Neural crest cell (in vitro differentiated cells): ENCODE data around the gene ACAN. TPM values are rescaled to one million over a fixed set of nuclear protein-coding genes. Genes with fewer than 3 reads are reported as not detected.

Experiments
- DNase-seq: peaks from one replicate; pipeline ENCODE4 v3.0.0; 2021; ENCODE audit warnings: low read depth, mixed read lengths, low spot score
- H3K27ac Mint-ChIP-seq: one replicate; pipeline ENCODE4 v1.8.0; 2021; ENCODE audit warnings: mild to moderate bottlenecking, mixed read lengths; ENCODE audit not compliant: unreplicated experiment
- H3K27me3 Mint-ChIP-seq: 2 replicates; pipeline ENCODE4 v1.8.0; 2021; ENCODE audit warnings: low read depth, mild to moderate bottlenecking, mixed read lengths
- H3K36me3 Mint-ChIP-seq: 2 replicates; pipeline ENCODE4 v1.8.0; 2021; ENCODE audit warnings: low read depth, mild to moderate bottlenecking, mixed read lengths
- H3K4me1 Mint-ChIP-seq: 2 replicates; pipeline ENCODE4 v1.8.0; 2021; ENCODE audit warnings: mixed read lengths
- H3K4me3 Mint-ChIP-seq: one replicate; pipeline ENCODE4 v1.8.0; 2021; ENCODE audit warnings: mild to moderate bottlenecking, mixed read lengths
- H3K9me3 Mint-ChIP-seq: 2 replicates; pipeline ENCODE4 v1.8.0; 2021; ENCODE audit warnings: mixed read lengths
- CTCF ChIP-seq: fragments of 200-600 bp; sonication (generic); conservative IDR thresholded peaks from 2 replicates; pipeline ENCODE4 v1.5.0; 2021; ENCODE audit warnings: antibody characterized with exemption, mild to moderate bottlenecking
- total RNA-seq: library from RNA; stranded (reverse); gene quantifications from 2 replicates; pipeline ENCODE4 v1.2.1, GENCODE V29; 2021

The ACAN gene
- total RNA-seq, 1 donor from 2014 or later = 0.54 TPM

GRCh38 chr15:88898736-88899135 lies 95.5 kb downstream of the ACAN start:
- Mint-ChIP-seq H3K27ac (no peak overlapping the region), H3K4me1 (peaks cover 29% of the 10 kb centered on the region)
- TF ChIP-seq CTCF = no peak

GRCh38 chr15:88899251-88899650 lies 96.0 kb downstream of the ACAN start:
- Mint-ChIP-seq H3K36me3 (peaks cover 4% of the 10 kb centered on the region), H3K4me1 (peaks cover 25% of the 10 kb centered on the region), H3K4me3 (no peak overlapping the region), H3K27ac (no peak overlapping the region), H3K27me3 (peaks cover 13% of the 10 kb centered on the region), H3K9me3 (no peaks in the 10 kb centered on the region)
- no peak for TF ChIP-seq CTCF
- DNase-seq = no peak

More at GRCh38 chr15:88898736-88899135, 95.5 kb downstream of the ACAN start:
- DNase-seq = no peak
- Mint-ChIP-seq H3K4me3 (no peak overlapping the region), H3K27me3 (peaks cover 18% of the 10 kb centered on the region), H3K36me3 (peaks cover 4% of the 10 kb centered on the region), H3K9me3 (no peaks in the 10 kb centered on the region)

- DNase-seq = no peak
- peak overlapping the region; percentile 21 for H3K27ac Mint-ChIP-seq
- TF ChIP-seq CTCF = no peak
- H3K9me3 Mint-ChIP-seq = no peaks in the 10 kb centered on the region
- peaks cover 4% of the 10 kb centered on the region for H3K27me3 Mint-ChIP-seq
- H3K4me3 Mint-ChIP-seq = no peak overlapping the region
- peaks cover 7% of the 10 kb centered on the region for H3K36me3 Mint-ChIP-seq
- H3K4me1 Mint-ChIP-seq = peaks cover 31% of the 10 kb centered on the region
These were observed 97.2 kb downstream of the ACAN start for GRCh38 chr15:88900309-88900981.

GRCh38 chr15:88900982-88901418 lies 97.8 kb downstream of the ACAN start:
- H3K27me3 Mint-ChIP-seq = no peaks in the 10 kb centered on the region
- peaks cover 28% of the 10 kb centered on the region for H3K4me1 Mint-ChIP-seq
- peaks cover 8% of the 10 kb centered on the region for H3K36me3 Mint-ChIP-seq
- no peaks in the 10 kb centered on the region for H3K9me3 Mint-ChIP-seq
- peak overlapping the region; percentile 21 for H3K27ac Mint-ChIP-seq
- TF ChIP-seq CTCF = no peak
- H3K4me3 Mint-ChIP-seq = no peak overlapping the region
- DNase-seq = no peak

- no peak for DNase-seq
- no peaks in the 10 kb centered on the region for H3K9me3 Mint-ChIP-seq
- no peaks in the 10 kb centered on the region for H3K27me3 Mint-ChIP-seq
These were observed 98.4 kb downstream of the ACAN start for GRCh38 chr15:88901508-88902220.

More at GRCh38 chr15:88901508-88902220, 98.4 kb downstream of the ACAN start:
- TF ChIP-seq CTCF = no peak
- H3K27ac Mint-ChIP-seq = peak overlapping the region; percentile 35
- no peak overlapping the region for H3K4me3 Mint-ChIP-seq
- H3K36me3 Mint-ChIP-seq = peaks cover 11% of the 10 kb centered on the region
- peaks cover 24% of the 10 kb centered on the region for H3K4me1 Mint-ChIP-seq
